ENCODE results near the gene ARHGAP21. TPM values are rescaled to one million over a fixed set of nuclear protein-coding genes. Genes with fewer than 3 reads are reported as not detected.

Gene ARHGAP21
- total RNA-seq, 2 experiments from 2014 or later, result 18.8 to 19.8 TPM

DNA sequence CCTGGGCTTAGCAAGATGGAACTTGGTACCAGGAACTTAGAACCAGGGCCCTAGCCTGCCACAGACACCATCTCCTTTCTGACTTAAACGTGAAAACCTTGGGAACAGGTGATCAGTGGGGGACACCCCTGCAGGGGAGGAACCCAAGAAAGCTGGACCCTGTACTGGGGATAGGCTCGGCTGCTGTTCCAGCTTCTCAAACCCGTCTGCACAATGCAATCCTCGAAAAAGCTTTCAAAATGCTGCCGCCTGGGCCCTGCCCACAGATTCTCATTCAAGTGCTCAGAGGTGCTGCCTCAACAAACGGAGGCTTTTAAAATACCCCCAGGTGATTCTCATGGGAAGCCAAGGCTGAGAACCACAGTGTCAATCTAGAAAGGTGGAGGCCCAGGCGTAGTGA is 169.7 kb downstream of the ARHGAP21 start:
- no peaks in the 10 kb centered on the region for H3K27me3 Mint-ChIP-seq
- POLR2A ChIA-PET, result no interaction called here
- TF ChIP-seq, protein P1, sequence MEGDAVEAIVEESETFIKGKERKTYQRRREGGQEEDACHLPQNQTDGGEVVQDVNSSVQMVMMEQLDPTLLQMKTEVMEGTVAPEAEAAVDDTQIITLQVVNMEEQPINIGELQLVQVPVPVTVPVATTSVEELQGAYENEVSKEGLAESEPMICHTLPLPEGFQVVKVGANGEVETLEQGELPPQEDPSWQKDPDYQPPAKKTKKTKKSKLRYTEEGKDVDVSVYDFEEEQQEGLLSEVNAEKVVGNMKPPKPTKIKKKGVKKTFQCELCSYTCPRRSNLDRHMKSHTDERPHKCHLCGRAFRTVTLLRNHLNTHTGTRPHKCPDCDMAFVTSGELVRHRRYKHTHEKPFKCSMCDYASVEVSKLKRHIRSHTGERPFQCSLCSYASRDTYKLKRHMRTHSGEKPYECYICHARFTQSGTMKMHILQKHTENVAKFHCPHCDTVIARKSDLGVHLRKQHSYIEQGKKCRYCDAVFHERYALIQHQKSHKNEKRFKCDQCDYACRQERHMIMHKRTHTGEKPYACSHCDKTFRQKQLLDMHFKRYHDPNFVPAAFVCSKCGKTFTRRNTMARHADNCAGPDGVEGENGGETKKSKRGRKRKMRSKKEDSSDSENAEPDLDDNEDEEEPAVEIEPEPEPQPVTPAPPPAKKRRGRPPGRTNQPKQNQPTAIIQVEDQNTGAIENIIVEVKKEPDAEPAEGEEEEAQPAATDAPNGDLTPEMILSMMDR (IDR thresholded peaks at IDR 0.05), result no peak
- H3K27ac Mint-ChIP-seq, result no peak overlapping the region
- H3K36me3 Mint-ChIP-seq (ENCODE audit: low read depth), result no peaks in the 10 kb centered on the region
- no peaks in the 10 kb centered on the region for H3K9me3 Mint-ChIP-seq
- H3K4me1 Mint-ChIP-seq (ENCODE audit: low read depth), result peaks cover 7% of the 10 kb centered on the region
- DNase-seq (no peak), ATAC-seq (no peak)
- CTCF ChIA-PET, result no interaction called here
- H3K4me3 Mint-ChIP-seq, result no peak overlapping the region
- intact Hi-C loops (cut with micrococcal nuclease), result no loop called here

DNA sequence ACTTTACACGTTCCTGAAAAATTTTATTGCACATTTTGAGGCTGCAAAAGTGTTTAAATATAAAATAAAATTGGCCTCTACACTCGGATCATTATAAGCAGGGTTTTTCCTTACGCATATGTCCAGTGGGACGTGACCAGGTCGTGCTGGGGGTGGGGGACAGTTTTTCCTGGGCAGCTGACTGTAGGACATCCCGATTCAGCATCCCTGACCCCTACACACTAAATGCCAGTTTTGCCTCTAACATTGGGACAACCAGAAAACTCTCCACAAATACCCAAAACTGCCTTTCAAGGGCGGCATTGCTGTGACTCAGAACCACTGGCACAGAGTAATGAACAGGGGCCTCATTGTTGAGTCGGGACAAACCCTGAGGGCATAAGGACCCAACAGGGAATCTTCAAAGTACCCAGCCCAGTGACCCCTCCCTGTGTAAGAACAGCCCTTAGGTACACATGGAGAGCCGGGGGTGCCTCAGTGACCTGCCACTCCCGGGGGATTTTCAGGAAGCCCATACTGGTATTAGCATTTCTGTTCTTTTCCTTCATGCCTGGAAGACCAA is 170.6 kb downstream of the ARHGAP21 start:
- no peaks in the 10 kb centered on the region for H3K36me3 Mint-ChIP-seq (ENCODE audit: low read depth)
- no peaks in the 10 kb centered on the region for H3K27me3 Mint-ChIP-seq
- no peak overlapping the region for H3K4me3 Mint-ChIP-seq
- H3K27ac Mint-ChIP-seq, result no peak overlapping the region
- TF ChIP-seq, protein P1 (IDR thresholded peaks at IDR 0.05), result no peak
- H3K9me3 Mint-ChIP-seq, result no peaks in the 10 kb centered on the region
- ChIA-PET CTCF (no interaction called here), POLR2A (no interaction called here)
- DNase-seq (no peak), ATAC-seq (no peak)
- H3K4me1 Mint-ChIP-seq (ENCODE audit: low read depth), result peaks cover 7% of the 10 kb centered on the region
- intact Hi-C loops (cut with micrococcal nuclease), result no loop called here

DNA sequence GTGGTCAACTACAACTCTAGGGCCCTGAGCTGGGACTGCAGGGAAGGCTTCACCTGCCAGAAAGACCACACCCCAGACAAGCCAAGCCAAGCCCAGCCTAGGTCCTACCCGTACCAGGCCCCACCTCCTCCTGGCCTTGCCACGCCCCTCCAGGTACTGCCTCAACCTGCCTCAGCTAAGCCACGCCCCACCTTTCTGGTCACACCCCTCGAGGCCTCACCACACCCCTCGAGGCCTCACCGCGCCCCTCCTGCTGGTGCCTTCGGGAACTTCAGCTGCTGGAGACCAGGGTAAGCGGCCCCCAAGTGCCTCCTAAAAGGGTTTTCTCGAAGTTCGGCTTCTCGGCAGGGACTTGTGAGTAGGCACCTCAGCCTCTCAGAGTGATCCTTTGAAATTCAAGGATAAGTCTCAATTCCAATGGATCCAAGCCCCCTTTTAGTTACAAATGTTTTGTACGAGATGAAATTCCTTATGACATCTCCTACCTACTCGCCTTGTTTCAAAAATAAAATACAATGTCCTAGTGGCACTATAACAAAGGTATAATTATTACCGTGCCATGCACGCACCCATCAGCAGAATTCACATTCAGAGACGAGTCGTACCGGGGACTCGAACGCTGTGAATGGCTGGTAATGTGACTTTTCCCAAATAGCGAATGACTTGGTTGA is 171.2 kb downstream of the ARHGAP21 start:
- no peak overlapping the region for H3K27ac Mint-ChIP-seq
- no peaks in the 10 kb centered on the region for H3K36me3 Mint-ChIP-seq (ENCODE audit: low read depth)
- peak; percentile 72 for ATAC-seq
- no peaks in the 10 kb centered on the region for H3K27me3 Mint-ChIP-seq
- no peaks in the 10 kb centered on the region for H3K9me3 Mint-ChIP-seq
- TF ChIP-seq, protein P1 (IDR thresholded peaks at IDR 0.05), result no peak
- ChIA-PET CTCF (no interaction called here), POLR2A (no interaction called here)
- peak; percentile 52 for DNase-seq
- intact Hi-C loops (cut with micrococcal nuclease), result no loop called here
- no peak overlapping the region for H3K4me3 Mint-ChIP-seq
- peaks cover 7% of the 10 kb centered on the region for H3K4me1 Mint-ChIP-seq (ENCODE audit: low read depth)

DNA sequence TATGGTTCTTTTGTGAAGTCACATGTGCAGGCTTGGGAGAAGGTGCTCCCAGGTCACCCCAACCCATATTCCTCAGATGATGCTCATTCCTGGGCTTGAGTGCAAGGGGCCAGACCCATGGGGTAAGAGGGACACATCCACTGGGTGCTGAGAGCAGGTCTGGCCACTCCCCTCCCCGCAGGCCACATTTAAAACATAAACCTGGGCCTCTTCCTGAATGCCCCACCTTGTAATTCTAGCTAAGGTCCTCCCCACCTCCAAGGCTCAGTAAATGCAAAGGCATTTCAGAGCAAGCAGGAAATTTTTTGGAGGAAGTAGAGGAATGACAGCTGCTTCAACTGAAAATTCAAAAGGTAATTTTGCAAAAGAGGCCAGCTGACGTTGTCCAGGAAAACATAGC is 172.5 kb downstream of the ARHGAP21 start:
- Mint-ChIP-seq H3K27ac (no peak overlapping the region), H3K27me3 (no peaks in the 10 kb centered on the region), H3K4me3 (no peak overlapping the region), H3K4me1 (ENCODE audit: low read depth) (no peaks in the 10 kb centered on the region), H3K36me3 (ENCODE audit: low read depth) (no peaks in the 10 kb centered on the region), H3K9me3 (no peaks in the 10 kb centered on the region)
- no peak for DNase-seq
- POLR2A ChIA-PET, result no interaction called here
- TF ChIP-seq, protein P1 (IDR thresholded peaks at IDR 0.05), result no peak
- CTCF ChIA-PET, result interaction anchor here (1.0 kb wide), 1 partner anchor 32 kb away, joined by 3 read pairs; no protein-coding TSS in a partner anchor
- intact Hi-C loops (cut with micrococcal nuclease), result no loop called here
- no peak for ATAC-seq

DNA sequence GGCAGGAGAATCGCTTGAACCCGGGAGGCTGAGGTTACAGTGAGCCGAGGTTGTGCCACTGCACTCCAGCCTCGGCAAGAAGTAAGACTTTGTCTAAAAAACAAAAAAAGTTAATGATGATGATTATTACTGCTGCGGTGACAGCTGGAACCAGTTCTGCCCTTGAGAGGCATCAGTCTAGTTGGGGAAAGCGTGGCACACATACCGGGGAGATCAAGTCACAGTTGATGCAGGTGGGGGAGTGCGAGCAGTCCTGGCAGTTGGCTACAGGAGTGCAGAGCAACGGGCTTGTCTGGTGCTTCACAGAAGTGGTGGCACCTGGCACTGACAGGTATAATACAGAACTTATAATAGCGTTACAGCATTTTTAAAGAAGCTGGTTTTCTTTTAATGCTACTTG is 173.0 kb downstream of the ARHGAP21 start:
- Mint-ChIP-seq H3K9me3 (no peaks in the 10 kb centered on the region), H3K27ac (no peak overlapping the region), H3K27me3 (no peaks in the 10 kb centered on the region), H3K4me3 (no peak overlapping the region), H3K36me3 (ENCODE audit: low read depth) (no peaks in the 10 kb centered on the region), H3K4me1 (ENCODE audit: low read depth) (no peaks in the 10 kb centered on the region)
- POLR2A ChIA-PET, result no interaction called here
- CTCF ChIA-PET, result interaction anchor here (1.0 kb wide), 1 partner anchor 31 kb away, joined by 3 read pairs; no protein-coding TSS in a partner anchor
- intact Hi-C loops (cut with micrococcal nuclease), result no loop called here
- TF ChIP-seq, protein P1 (IDR thresholded peaks at IDR 0.05), result no peak
- no peak for DNase-seq
- ATAC-seq, result no peak
